Limb (tissue), 2 donors: ENCODE measurements around the gene ZNF585A.

Source experiments
- DNase-seq, 2 donors: peaks; one replicate each; pipeline ENCODE4 v3.0.0-alpha.2; 2016; ENCODE audit errors: extremely low spot score in 2 of 2

ZNF585A gene

DNA sequence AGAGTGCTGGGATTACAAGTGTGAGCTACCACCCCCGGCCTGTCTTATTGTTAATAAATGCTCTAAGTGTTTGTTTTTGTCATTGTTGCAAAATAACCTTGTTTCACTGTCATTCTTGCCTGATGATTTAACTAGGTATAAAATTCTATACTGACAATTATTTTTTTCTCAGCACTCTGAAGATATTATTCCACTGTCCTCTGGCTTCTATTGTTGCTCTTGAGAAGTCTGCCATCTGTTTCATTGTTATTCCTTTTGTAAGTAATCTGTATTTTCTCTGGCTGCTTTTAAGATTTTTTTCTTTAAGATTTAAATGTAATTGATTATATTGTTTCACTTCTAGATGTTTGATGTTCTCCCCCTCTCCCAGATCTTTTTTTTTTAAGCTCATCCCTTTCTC lies 76.6 kb downstream of the ZNF585A start:
- no peak for DNase-seq
